CD4-positive, alpha-beta T cell treated with Interleukin-2 at 100 ng/mL for 4 hours (primary cell): ENCODE results near the gene SLC39A3.
"Not testable (repeated sequence)": the region's sequence is repeated elsewhere in the genome, so short reads cannot be mapped to it uniquely, and the experiment has no call there.

Experiments used
- DNase-seq: peaks from one replicate; pipeline ENCODE4 v3.0.0-alpha.2; 2020; ENCODE audit warnings: low spot score

The SLC39A3 gene

DNA sequence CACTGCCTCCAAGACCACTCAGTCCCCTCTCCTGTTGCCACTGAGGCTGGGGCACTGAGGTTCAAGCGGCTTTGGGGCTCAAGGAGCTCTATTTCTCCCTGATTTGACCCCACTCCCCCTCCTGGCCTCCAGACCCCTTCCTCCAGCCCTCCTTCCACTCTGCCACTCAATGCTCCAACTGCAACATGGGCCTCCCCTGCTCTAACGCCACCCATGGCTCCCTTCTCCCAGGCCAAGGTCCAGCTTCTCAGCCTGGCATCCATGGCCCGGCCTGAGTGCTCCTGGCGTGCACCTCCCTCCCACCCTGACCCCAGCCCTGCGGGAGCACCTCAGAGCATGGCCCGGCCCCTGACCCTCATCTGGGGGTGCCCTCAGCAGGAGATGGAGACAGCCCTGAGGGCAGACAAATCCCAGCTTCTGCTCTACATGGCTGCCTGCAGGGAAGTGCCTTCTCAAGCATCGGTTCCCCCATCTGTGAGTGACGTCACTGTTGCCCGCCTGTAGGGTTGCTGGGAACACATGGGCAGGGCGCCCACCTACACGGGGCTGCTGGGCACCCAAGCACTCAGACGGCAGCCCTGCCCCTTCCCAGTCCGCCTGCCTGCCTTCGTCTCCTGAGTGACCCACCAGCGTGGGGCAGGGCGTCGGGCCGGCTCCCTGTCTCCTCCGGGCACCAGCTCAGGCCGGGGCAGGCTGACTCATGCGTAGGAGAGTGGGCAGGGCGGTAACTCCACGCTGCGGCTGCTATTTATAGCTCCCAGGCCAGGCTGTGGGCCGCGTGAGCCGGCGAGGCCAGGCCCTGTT lies 17.1 kb downstream of the SLC39A3 start:
- DNase-seq = no peak

- DNase-seq = no peak
Observed at GRCh38 chr19:2721570-2722540, 18.0 kb downstream of the SLC39A3 start.

DNA sequence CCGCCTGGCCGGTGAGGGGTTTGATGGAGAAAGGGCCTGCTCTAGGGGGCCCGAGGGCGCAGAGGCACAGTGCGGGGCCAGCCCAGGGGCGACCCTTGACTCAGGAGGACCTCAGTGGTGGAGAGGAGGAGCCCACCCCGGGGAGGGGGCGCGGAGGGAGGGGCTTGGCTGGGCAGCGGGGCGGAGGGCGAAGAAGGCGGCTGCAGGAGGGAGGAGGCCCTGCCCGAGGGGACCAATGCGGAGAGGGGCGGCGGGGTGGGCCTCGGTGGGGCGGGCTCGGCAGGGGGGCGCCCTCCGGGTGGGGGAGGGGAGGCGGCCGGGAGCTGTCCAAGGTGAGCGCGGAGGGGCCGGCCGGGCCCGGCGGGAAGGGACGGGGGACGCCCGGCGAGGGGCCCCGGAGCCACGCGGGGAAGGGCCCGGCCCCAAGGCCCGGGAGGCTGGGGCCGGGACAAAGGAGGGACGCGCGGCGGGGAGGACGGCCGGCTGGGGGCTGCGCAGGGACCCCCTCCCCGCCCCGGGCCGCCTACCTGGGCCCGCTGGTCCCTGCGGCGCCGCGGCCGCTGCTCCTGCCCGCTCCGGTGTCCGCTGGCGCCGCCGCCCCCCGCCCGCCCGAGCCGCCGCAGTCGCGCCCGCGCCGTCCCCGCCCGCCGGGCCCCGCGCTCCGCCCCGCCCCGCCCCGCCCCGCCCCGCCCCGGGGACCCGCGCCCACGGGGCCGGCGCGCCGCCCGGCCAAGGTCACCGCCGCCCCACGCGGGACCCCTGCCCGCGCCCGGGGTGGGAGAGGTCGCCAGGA lies 18.8 kb downstream of the SLC39A3 start, which contains the start of gene DIRAS1:
Gene DIRAS1, minus strand, starts transcription at position 596 of the 793 bp plus-strand sequence. CDS start 3,566 bp downstream, outside the sequence.
- DNase-seq = no peak

DNA sequence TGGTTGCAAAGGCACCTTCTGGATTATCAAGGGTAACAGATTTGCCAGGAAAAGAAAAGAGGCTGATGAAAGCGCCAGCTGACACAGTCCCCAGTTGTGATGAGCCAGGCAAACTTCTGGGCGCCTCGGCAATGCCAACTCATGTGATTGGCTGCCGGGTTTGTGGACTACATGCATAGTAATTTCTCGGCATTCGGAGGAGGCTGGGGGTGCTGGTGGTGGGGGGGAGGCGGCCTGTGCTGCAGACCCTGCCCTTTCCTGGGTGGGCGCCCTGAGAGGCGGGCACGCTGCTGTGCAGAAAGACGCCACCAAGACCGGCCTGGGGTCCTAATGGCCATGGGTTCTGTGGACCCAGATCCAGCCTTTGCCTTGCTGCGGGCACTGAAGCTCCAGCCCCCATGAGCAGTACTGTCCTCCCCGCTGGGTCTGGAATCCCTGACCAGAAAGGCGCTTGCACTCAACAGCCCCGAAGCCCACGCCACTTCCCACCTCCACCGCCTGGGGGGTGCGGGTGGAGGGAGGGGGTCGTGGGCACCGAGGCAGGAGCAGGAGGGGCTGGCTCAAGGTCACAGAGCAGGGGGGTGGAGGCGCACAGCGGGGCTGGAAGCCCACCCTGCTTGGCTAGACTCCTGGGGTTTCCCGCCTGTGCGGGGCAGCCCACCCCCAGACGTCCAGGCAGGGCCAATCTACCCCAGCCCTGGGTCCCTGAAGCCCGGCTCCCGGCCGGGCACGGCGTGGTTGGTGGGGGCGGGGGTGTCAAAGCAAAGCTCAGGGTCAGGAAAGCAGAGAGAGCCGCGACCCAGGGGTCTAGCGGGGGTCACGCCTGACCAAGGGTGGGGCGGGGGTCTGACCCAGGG lies 19.7 kb downstream of the SLC39A3 start:
- DNase-seq = no peak

DNA sequence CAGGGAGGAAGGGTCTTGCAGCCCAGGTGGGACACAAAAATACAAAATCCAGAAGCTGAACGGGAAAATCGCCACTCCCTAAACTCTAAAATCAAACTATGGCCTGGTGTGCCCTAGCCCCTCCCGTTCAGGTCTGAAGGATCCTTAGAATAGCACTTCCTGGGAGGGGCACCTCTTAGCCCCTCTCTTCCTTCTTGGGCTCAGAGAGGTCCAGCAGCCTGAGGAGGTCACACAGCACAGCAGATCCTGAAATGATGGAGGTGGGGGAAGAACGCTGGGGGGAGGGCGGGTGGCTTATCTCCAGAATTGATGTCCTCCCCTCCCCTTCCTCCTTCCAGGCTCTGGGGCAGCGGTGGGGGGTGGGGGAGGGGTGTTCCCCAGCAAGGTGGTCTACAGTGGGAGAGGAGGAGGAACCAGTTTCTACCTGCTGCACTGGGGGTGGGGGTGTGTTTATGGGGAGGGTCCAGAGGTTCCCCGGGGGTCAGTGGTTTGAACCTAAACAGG lies 20.5 kb downstream of the SLC39A3 start:
- DNase-seq = no peak

- DNase-seq = no peak
Observed at GRCh38 chr19:2717638-2718541, 21.9 kb downstream of the SLC39A3 start.

DNA sequence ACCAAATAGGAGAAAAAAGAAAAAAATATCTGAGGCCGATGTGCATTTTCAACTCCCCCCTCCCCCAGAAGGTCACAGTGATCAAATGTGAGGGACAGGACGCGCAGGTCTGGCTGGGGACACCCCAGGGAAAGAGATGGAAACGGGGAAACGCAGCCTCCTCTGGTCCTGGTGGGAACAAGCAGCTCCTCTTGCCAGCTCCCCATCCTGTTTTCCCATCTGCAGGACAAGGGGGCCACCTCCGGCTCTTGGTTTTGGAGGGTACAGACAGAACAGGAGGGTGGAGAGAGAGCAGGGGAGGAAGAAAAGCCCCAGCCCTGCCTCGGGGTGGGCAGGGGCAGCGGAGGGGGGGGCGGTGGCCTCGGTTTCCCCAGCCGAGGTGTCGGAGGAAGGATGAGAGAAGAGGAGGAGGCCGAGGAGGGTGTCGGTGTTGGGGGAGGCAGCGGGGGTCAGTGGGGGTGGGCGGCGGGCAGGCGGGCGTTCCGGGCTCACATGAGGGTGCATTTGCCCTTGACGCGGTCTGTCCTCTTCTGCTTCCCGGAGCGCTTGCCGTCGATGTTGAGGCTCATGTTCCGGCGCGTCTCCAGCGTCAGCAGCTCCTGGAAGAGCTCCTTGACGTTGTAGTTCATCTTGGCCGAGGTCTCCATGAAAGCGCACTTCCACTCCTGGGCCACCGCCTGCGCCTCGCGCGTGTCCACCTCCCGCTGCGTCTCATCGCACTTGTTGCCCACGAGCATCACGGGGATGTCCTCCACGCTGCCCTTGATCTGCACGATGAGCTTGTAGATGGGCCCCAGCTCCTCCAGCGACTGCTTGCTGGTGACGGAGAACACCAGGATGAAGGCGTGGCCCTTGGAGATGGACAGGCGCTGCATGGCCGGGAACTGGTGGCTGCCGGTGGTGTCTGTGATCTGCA lies 22.8 kb downstream of the SLC39A3 start:
- no peak for DNase-seq

DNA sequence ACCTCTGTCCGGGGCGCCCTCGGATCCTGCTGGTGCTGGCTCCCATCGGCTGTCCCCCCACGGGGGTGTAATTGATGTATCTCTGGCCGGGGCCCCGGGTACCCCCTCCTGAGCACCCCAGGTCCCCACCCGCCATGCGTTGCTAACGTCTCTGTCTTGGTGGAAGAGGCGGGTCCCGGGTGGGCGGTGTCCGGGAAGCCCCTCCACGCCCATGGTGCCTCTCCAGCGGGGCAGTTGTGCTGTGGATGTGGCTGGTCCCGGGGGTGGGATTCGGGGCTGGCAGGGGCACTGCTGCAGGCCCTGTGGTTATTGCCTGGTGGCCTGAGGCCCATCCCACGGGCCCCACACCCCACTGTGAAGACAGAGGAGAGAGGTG lies 23.6 kb downstream of the SLC39A3 start:
- DNase-seq = no peak

GRCh38 chr19:2715470-2716274 lies 24.1 kb downstream of the SLC39A3 start:
- no peak for DNase-seq

- DNase-seq = no peak
Observed at GRCh38 chr19:2714531-2715269, 25.1 kb downstream of the SLC39A3 start.

DNA sequence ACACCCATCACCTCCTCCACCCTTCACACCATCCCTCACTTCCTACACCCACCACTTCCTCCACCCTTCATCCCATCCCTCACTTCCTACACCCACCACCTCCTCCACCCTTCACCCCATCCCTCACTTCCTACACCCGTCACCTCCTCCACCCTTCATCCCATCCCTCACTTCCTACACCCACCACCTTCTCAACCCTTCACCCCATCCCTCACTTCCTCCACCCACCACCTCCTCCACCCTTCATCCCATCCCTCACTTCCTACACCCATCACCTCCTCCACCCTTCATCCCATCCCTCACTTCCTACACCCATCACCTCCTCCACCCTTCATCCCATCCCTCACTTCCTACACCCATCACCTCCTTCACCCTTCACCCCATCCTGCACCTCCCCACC lies 25.7 kb downstream of the SLC39A3 start:
- not testable (repeated sequence) for DNase-seq

GRCh38 chr19:2713170-2713569 lies 26.6 kb downstream of the SLC39A3 start:
- DNase-seq = not testable (repeated sequence)

GRCh38 chr19:2711875-2712205 lies 28.0 kb downstream of the SLC39A3 start:
- DNase-seq = no peak

GRCh38 chr19:2711172-2711874 lies 28.5 kb downstream of the SLC39A3 start:
- no peak for DNase-seq

- DNase-seq = no peak
Observed at GRCh38 chr19:2706251-2706650, 33.6 kb downstream of the SLC39A3 start.

GRCh38 chr19:2703691-2704216 lies 36.1 kb downstream of the SLC39A3 start:
- no peak for DNase-seq
